ENCODE results near the gene NR2F2. TPM values are rescaled to one million over a fixed set of nuclear protein-coding genes. Genes with fewer than 3 reads are reported as not detected.

Gene NR2F2
- total RNA-seq, 1 donor from 2014 or later: not detected

GRCh38 chr15:96344060-96344705 is 13.7 kb downstream of the NR2F2 start:
- Mint-ChIP-seq H3K27me3 (peaks cover 75% of the 10 kb centered on the region), H3K4me3 (no peak overlapping the region), H3K27ac (no peak overlapping the region), H3K9me3 (no peaks in the 10 kb centered on the region), H3K36me3 (ENCODE audit: low read depth) (no peaks in the 10 kb centered on the region), H3K4me1 (peaks cover 2% of the 10 kb centered on the region)
- no peak for TF ChIP-seq CTCF (IDR thresholded peaks at IDR 0.05)
- intact Hi-C loops (cut with micrococcal nuclease): no loop called here
- ATAC-seq (ENCODE audit: low read depth): no peak
- DNase-seq: no peak
- POLR2A ChIA-PET: no interaction called here
- CTCF ChIA-PET: no interaction called here

DNA sequence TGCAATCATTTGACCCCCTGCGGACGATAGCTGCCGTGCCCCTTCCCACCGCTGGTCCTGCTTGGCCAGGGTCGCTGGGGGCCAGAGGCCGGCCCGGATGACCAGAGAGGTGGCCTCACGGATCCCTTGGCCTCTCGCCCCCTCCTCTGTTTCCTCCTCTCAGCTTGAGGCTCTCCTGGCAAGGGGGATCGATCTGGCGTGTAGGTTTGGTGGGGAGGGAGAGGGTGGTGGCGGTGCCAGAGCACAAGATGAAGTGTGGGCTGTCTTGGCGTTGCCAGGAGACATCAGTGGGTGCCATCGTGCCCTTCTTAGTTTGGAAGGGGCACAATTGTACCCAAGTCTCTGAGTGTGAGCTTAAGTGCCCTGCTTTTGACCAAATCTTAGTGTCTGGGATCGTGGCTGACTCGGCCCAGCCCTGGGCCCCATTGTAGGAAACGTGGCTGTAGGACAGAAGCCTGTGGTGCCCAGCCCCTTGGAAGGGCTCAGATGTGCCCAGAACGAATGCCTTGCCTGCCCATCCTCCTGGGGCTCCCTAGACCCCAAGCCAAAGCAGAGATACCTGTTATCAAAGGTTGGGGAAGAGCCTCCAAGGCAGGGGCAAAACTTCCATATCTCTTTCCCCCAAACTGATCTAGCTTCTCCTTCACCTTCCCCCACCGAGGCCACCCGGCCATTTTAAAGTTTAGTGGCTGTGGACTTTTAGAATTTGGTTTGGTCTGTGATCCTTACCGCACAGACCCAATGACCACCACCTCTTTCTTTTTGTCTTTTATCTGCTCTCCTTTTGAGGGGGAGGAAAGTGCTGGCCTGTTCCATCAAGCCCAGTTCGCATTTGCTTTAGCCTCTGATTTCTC is 14.4 kb downstream of the NR2F2 start:
- no peak overlapping the region for H3K27ac Mint-ChIP-seq
- no peaks in the 10 kb centered on the region for H3K9me3 Mint-ChIP-seq
- intact Hi-C loops (cut with micrococcal nuclease): no loop called here
- peaks cover 2% of the 10 kb centered on the region for H3K4me1 Mint-ChIP-seq
- no peaks in the 10 kb centered on the region for H3K36me3 Mint-ChIP-seq (ENCODE audit: low read depth)
- TF ChIP-seq CTCF (IDR thresholded peaks at IDR 0.05): no peak
- ATAC-seq (ENCODE audit: low read depth) (no peak), DNase-seq (no peak)
- ChIA-PET POLR2A (no interaction called here), CTCF (no interaction called here)
- H3K4me3 Mint-ChIP-seq: no peak overlapping the region
- peaks cover 82% of the 10 kb centered on the region for H3K27me3 Mint-ChIP-seq

GRCh38 chr15:96345560-96346399 is 15.3 kb downstream of the NR2F2 start:
- H3K27me3 Mint-ChIP-seq: peaks cover 79% of the 10 kb centered on the region
- DNase-seq (no peak), ATAC-seq (ENCODE audit: low read depth) (no peak)
- peaks cover 2% of the 10 kb centered on the region for H3K4me1 Mint-ChIP-seq
- H3K4me3 Mint-ChIP-seq: no peak overlapping the region
- POLR2A ChIA-PET: no interaction called here
- CTCF ChIA-PET: no interaction called here
- intact Hi-C loops (cut with micrococcal nuclease): no loop called here
- no peak overlapping the region for H3K27ac Mint-ChIP-seq
- no peaks in the 10 kb centered on the region for H3K9me3 Mint-ChIP-seq
- H3K36me3 Mint-ChIP-seq (ENCODE audit: low read depth): no peaks in the 10 kb centered on the region
- TF ChIP-seq CTCF (IDR thresholded peaks at IDR 0.05): no peak

- ChIA-PET POLR2A (no interaction called here), CTCF (no interaction called here)
- Mint-ChIP-seq H3K27me3 (peaks cover 79% of the 10 kb centered on the region), H3K4me3 (no peak overlapping the region), H3K9me3 (no peaks in the 10 kb centered on the region), H3K36me3 (ENCODE audit: low read depth) (no peaks in the 10 kb centered on the region), H3K27ac (no peak overlapping the region), H3K4me1 (peaks cover under 1% of the 10 kb centered on the region)
- ATAC-seq (ENCODE audit: low read depth) (no peak), DNase-seq (no peak)
- intact Hi-C loops (cut with micrococcal nuclease): no loop called here
- no peak for TF ChIP-seq CTCF (IDR thresholded peaks at IDR 0.05)
These were observed 16.0 kb downstream of the NR2F2 start for GRCh38 chr15:96346409-96346970.
